Measurements from ENCODE around the gene GALNTL6.

Gene GALNTL6

DNA sequence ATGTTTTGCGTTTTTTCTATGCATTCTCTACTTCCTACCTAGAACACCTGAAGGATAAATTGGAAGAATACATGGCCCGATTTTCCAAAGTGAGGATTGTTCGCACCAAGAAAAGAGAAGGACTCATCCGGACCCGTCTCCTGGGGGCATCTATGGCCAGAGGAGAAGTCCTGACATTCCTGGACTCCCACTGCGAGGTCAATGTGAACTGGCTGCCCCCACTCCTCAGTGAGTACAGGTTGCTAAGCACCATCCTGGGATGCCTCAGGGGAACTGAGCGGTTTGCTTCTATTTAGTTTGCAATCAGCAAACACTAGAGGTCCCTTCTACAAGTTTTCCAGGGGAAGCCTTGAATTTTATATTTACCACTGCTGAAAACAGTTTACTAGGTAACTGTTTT lies 996.1 kb downstream of the GALNTL6 start:
- DNase-seq (ENCODE audit: low read depth) = no peak

DNA sequence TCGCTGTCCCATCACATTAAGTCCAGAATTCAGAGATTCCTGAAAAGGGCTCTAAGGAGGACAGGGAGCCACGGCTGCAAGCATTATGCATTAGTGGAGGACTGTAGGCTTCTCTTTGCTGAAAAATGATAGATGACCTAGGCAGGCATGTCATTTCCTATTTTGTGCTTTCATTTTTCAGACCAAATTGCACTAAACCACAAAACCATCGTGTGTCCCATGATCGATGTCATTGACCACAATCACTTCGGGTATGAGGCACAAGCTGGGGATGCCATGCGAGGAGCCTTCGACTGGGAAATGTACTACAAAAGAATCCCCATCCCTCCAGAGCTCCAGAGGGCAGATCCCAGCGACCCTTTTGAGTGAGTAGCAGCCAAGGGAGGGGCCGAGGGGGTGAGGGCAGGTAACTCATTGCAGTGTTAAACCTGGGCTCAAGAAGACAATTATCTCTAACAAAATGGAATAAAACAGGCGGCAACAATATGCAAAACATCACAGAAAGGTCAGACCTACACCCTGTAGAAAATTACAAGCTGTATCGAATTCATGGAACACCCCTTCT lies 1000.2 kb downstream of the GALNTL6 start:
- DNase-seq (ENCODE audit: low read depth) = peak; percentile 6

DNA sequence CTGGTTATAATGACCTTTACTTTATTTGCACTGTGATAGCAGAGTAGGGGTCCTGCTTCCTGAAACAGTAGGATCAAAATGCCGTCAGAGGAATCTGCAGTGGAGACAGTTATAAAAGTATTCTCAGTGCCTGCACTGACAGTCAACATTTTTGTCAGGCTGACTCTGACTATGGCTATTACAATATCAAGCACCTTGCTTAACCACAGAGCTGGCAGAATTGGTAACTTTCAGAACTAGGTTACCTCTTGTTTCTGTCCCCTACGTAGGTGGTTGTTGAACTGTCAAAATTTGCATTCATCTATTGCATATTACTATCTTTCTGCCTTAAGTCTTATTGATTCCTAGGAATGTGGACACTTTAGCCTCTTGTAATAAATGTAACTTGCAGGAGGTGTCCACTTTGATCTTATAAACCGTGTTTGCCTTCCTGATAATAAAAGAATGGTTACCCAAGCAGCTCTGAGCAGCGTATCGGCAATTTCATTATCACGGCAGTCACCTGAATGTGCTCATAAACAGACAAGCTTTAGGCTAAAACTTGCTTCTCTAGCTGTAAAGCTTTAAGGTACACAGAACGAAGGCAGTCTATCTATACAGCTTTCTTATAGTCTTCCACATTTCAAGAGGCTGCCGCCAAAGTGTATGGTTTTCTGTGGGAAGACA lies 1002.4 kb downstream of the GALNTL6 start:
- DNase-seq (ENCODE audit: low read depth) = no peak

DNA sequence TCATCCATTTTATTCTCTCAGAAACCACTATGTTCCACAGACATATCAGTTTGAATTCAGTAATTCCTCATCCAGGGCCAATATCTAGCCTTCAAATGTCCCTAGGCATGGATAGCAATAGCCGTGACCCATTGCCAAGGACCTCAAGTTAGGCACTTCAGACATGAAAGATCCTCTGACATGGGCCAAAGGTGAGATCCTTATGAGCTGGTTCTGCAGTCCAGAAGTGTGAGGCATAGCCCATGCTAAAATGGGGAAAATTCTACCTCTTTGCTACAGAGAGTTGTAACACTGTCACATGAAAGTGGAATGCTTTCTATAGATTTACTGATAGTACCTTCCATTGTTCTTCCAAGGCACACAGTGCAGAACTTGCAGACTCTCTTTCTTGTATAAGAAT lies 1005.7 kb downstream of the GALNTL6 start:
- DNase-seq (ENCODE audit: low read depth) = no peak

DNA sequence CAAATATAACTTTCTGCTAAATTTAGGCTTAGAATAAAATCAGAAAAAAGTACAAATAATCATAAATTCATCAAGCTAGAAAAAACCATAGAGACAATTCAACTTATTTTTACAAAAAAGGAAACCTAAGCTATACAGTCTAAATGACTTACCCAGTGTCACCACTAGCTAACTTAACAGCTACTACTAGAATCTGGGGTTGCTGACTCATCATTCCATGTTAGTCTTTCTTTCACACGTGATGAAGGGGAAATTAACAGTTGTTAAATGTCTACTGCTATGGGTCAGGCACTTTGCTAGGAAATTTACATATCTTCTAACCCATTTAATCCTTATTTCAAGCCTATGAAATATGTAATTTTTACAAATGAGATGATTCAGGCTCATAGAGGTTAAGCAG lies 1006.1 kb downstream of the GALNTL6 start:
- no peak for DNase-seq (ENCODE audit: low read depth)

DNA sequence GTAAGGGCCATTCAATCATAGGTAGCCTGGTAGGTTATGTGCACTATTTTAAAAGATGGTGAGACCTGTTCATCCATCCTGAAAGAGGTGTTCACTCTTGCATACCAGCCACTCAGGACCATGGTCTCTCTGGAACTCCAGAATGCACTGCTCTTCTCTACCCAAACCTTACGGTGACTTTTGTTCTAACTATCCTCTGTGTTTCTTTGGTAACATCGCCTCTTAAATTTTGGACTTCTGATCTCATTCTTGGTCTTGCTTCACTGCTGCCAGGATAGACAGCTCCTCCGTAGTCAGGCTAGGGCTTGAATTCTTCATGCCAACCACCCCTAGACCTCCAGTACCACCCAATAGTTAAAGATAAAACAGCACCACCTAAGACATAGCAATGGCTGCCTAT lies 1009.1 kb downstream of the GALNTL6 start:
- no peak for DNase-seq (ENCODE audit: low read depth)

DNA sequence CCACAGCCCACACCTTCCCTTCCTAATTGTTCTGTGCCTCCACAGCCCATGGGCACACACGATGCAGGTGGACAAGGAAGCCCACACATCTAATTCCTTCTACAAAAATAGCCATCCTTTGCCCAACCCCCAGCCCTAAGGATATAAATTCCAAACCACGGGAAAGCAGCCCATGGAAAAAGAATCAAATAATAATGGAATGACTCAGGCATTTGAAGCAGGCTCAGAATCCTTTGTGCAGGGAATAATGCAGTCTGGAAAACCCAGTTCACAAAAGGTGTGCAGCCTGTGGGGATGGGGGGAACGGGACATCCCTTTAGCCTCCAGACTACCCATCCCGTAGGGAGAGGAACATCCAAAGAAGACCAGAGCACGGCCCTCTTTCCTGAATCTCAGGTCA lies 1013.1 kb downstream of the GALNTL6 start:
- DNase-seq (ENCODE audit: low read depth) = peak; percentile 63

DNA sequence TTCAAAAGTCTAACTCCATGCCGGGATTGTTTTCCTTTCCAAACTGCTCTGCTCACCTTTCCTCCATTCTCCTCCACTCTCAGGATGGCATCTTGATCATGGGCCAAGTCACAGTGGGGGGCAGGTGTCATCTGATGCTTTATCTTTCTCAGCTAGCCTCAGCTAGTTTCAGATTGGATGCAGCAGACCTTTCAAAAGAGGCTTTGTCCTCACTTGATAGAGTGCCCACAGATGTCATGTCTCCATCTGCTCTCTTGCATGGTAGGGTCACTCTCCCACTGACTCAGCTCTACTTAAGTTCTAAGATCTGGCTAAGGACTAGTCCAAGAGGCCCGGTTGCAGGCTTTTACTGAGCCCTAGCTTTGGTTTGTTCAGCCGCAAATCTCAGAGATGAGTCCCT lies 1013.7 kb downstream of the GALNTL6 start:
- DNase-seq (ENCODE audit: low read depth) = no peak

DNA sequence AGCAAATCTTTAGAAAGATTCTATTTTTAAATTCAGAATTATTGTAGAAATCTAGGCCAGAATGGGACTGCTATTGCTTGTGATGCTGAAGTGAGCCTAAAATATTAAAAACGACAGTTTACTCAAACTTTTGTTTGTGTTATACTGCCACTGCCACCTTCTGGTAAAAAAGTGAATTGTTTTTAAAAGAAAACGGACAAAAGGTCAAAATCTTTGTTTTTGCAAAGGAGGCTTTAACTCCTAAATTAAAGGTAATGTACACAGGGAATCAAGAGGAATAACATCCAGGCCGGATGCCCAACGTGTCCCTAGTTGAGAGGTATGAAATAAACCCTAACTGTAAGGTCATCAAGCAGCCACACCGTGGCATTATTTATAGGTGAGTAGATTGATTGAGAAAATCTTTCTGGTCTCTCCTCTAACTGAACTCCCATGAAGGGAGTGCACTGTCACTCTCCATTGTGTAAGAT lies 1017.1 kb downstream of the GALNTL6 start:
- peak; percentile 29 for DNase-seq (ENCODE audit: low read depth)

DNA sequence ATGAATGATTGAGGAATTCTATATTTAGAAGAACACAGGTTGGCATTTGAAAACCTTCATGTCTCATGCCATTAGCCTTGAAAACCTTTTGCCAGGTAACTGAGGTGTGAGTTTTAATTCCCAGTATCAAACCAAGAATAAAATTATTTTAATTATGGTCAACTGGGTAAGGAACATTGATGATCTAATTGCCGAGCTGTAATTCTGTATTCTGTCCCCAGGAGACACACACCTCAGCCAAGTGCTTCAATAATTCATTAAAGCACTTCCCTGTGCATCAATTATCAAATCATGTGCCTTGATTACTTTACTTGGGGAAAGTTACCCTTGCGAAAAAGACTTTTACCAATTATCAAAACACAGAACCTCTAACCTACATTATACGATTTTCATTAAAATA lies 1023.5 kb downstream of the GALNTL6 start:
- no peak for DNase-seq (ENCODE audit: low read depth)

DNA sequence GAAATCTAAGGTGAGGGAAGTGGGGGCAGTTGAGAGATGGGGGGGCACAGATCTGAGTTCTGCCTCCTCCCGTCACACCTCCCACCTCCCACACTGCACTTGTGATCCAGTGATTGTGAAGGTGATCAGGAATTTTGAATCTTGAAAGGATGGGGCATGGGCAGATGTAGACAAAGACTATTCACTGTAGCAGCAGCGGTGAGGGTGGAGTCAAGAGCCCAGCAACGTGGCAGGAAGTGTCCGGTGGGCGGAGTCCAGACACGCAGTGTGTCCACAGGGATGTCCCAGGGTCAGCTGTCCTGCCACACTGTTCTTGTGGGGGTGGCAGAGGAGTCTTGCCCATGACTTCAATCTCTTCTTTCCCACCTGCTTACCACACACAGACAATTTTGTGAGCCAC lies 1024.9 kb downstream of the GALNTL6 start:
- no peak for DNase-seq (ENCODE audit: low read depth)

DNA sequence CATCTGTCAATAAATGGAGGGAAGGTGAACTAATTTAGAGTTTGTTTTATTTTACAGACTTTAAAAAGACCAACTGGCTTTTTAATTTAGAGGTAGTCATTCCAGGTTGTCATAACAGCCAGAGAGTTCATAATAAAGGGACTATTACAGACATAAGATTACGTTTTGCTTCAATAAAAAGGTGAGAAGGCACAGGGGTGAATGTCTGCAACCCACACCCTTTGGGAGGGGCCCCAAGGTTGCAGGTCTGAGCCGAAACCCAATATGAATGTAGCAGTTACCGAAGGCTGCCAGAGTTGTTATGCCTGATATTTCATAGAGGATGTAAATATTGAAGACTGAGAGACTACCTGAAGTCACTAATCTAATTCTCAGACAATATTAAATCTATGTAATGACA lies 1025.7 kb downstream of the GALNTL6 start:
- no peak for DNase-seq (ENCODE audit: low read depth)

DNA sequence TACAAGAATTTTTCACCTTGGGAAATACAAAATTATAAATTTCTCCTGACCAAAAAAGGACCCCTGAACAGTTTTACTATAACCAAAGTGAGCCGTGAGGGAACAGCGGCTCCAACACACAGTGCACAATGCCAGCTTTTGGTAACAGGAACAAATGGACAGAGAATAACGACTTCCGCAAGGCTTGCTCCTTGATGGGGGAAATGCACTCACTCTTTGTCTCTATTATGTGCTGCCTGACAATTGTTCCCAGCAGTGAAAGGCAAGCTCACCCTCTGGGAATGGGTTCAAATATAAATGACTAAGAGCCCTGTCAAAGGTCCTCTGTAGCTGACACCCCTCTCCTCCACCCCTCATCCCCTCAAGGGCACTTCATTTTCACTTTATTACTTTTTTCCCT lies 1029.6 kb downstream of the GALNTL6 start:
- no peak for DNase-seq (ENCODE audit: low read depth)

DNA sequence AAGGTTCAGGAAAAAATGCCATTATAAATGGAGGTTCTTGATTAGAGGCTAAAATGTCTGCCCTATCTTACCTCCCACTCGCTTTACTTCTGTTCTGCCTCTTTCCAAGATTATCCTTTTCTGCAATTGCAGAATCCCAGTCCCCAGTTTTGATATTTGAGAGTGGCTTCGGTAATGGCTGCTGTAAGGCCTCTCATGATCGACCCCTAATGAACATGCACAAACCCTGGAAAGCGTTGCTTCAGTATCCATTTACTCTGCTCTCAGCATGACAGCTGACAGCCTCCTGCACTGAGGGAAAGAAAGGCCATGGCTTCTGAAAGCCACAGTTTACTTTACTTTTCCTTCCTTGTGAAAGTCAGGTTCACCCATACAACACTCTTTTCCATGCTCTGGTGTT lies 1030.0 kb downstream of the GALNTL6 start:
- DNase-seq (ENCODE audit: low read depth) = no peak

DNA sequence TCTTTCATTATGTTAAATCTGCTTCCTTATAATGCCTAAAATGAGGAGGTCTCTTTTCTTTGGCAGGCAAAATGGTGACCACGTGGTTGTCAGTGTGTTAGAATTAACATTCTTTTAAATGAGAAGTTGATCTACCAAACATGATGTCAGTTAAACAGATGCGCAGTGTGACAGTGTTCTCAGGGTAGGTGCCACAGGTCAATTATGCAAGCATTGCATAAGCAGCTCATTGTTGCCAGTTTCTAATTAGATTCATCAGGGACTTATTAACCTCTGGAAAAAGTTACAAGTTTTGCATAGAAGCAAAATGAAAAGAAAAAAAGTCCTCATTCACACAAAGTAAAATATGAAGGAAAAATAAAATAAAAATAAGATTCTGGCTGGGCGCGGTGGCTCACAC lies 1031.4 kb downstream of the GALNTL6 start:
- no peak for DNase-seq (ENCODE audit: low read depth)

DNA sequence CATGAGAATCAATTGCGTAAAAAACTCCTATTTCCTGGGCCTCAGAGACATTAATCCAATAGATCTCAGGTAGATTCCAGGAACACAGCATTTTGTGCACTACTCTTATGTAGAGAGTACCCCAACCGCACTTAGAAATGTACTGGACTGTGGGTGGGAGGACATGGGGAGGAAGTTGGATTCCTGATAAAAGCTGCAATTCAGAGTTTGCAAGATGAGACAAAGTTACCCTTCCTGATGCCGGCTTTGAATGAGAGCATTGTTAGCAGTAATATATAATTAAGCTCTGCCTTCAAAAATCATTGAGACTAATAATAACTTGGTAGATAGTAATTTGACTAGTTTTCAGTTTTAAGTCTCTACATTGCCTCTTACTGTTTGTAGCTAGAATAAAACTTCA lies 1032.1 kb downstream of the GALNTL6 start:
- DNase-seq (ENCODE audit: low read depth) = no peak

DNA sequence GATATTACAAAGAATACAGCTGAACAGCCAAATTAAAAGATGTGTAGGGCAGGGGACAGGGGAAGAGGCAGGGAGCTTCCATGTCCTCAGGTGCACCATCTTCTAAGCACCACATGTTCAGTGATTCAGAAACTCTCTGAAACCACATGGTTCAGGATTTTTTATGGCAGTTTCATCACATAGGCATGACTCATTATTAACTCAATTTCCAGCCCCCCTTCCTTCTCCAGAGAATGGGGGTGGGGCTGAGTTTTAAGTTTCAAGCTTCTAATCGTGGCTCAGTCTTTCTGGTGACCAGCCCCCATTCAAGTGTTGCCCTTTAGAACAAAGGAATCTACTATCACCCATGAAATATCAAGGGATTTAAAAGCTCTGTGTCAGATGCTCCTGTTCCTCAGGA lies 1037.6 kb downstream of the GALNTL6 start:
- peak; percentile 89 for DNase-seq (ENCODE audit: low read depth)

DNA sequence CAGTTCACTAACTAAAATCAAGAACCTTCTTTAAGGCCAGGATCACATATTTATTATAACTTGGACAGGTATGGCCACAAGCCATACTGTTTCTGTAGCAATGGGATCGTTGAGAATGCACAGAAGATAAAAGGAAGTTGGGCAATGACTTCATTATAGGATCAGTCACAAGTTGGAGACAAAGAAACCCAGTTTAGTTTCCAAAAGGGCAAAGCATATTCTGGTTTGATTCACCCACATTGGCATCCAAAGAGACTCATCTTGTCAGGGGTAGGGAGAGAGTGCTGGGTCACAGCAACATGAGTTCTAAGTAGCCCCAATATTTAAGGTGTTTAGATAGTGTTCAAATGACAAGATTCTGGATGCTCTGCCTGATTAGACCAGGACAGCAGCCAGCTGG lies 1038.3 kb downstream of the GALNTL6 start:
- peak; percentile 11 for DNase-seq (ENCODE audit: low read depth)

DNA sequence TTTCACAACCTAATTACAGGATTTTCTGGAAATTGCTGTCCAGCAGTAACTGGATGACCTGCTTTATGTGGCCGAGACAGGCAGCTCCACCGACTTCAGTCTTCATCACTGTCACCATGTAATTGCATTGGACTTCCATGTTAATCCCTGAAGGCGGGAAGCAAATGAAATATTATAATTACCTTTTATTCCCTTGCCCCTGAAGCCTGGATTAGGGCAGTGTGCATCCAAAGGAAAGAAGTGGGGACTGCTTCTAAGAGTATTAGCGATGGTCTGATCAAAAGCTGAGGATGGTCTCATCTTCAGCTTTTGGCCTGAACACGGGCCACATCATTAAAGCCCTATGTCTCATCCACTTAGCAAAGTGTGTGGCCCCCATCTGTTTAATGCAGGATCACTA lies 1043.8 kb downstream of the GALNTL6 start:
- DNase-seq (ENCODE audit: low read depth) = no peak

DNA sequence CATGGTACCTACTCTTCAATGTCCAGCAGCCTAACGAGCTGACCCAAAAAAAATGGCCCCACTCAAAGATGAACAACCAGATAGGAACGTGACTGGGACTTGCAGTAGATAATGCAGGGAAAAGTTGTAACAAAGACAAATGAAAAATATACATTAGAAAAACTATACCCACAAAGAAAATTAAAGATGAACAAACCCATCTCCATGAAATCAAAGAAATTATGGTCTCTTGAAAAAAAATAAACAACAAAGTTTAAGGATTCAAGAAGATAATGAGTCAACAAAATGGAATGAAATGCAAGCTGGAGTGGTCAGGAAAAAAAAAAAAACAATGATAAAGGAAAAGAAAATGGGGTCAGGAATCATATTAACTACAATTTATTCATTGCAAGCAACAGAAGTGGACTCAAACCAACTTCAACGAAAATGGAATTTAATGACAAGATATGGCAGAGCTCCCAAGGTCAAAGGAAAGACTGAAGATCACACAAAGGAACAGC lies 1045.6 kb downstream of the GALNTL6 start:
- peak; percentile 59 for DNase-seq (ENCODE audit: low read depth)

DNA sequence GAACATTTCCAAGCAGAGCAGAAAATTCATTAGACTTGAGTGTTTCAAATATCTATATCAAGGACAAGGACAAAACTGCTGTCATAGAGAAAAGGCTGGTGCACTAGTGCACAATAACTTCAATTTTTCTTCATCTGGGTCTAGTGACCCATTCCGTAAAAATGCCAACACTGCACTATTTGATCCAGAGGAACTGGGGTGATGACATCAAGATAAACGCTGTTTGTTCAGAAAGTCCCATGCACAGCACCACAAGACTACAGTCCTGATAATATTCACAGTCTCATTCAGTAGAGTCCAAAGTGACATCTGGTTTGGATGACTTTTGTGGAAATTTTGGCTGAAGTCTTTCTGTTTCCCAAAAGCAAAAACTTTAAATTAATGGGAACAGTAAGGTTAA lies 1051.9 kb downstream of the GALNTL6 start:
- no peak for DNase-seq (ENCODE audit: low read depth)

DNA sequence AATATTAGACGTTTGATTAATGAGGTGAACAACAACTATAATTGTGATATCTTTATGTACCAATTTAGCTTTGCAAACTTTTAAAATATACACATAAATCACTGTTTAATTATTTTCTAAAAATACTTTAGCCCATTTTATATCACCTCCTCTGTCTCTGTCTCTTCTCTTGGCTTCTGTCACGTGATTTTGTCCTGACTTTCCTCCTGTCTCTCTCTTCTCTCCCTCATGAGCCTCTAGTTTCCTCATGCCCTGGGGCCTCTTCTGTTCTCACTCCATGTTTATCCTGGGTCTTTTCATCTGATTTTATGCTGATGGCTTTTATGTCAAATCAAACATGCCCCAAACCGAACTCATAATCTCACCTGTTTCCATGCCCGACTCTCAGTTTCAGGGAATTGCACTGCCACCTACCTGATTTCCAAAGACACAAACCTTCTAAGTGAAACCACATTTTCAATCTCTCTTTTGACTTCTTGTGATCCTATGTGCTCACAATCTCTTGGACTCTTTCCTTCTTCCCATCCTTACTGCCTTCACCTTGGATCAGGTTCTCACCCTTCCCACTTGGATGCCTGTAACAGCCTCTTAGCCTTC lies 1052.4 kb downstream of the GALNTL6 start:
- no peak for DNase-seq (ENCODE audit: low read depth)

DNA sequence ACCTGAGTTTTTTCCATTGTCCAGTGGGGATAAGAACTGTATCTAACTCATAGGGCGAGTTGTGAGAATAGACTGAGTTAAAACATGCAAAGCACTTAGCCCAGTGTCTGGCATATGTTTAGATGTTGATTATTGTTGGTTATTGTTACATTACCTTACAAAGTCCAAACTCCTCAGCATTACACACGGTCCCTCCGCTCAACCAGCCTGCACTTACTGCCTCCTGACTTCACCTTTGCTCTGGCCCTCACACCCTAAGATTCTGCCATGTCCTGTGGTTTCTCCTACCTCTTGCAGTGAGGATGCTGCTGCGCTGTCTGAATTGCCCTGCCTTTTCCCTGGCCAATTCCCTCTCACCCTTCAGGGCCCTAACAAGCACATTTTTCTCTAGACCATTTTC lies 1053.2 kb downstream of the GALNTL6 start:
- DNase-seq (ENCODE audit: low read depth) = no peak

DNA sequence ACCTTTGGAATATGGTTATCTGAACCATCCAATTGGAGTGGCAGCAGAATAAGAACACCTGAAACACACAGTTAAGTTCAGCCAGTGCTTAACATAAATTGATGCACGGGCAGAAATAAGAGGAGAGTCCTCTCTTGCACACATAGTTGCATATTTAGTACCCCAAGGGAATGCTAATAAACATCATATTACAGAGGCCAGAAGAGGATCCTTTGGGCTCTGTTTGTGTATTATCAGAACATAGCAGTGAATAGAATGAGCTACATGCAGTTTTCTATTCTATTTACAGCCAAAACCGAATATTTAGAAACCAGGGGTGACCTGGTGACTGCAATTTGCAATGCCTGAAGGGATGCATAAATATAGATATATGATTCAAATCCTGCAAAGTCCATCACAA lies 1054.6 kb downstream of the GALNTL6 start:
- no peak for DNase-seq (ENCODE audit: low read depth)
